ENCODE results near the gene DZIP1L.

DZIP1L gene

DNA sequence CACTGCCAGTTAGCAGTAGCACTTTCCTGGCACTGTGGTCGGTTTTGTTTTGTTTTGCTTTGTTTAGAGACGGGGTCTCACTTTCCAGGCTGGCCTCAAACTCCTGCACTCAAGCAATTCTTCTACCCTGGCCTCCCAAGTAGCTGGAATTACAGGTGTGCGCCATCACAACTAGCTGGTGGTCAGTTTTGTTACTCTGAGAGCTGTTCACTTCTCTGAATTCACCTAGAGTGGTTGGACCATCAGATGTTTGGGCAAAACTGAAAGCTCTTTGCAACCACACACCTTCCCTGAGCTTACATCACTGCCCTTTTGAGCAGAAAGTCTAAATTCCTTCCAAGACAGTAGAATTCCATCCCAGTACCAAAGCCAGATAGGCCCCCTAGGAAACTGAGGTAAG lies 82.8 kb downstream of the DZIP1L start:
- DNase-seq, result no peak

DNA sequence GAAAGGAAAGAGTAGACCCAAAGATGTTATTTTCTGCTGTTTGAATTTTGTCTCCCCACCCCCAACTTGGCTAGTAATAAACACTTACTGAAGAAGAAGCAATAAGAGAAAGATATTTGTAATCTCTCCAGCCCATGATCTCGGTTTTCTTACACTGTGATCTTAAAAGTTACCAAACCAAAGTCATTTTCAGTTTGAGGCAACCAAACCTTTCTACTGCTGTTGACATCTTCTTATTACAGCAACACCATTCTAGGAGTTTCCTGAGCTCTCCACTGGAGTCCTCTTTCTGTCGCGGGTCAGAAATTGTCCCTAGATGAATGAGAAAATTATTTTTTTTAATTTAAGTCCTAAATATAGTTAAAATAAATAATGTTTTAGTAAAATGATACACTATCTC lies 83.9 kb downstream of the DZIP1L start:
- DNase-seq, result no peak

DNA sequence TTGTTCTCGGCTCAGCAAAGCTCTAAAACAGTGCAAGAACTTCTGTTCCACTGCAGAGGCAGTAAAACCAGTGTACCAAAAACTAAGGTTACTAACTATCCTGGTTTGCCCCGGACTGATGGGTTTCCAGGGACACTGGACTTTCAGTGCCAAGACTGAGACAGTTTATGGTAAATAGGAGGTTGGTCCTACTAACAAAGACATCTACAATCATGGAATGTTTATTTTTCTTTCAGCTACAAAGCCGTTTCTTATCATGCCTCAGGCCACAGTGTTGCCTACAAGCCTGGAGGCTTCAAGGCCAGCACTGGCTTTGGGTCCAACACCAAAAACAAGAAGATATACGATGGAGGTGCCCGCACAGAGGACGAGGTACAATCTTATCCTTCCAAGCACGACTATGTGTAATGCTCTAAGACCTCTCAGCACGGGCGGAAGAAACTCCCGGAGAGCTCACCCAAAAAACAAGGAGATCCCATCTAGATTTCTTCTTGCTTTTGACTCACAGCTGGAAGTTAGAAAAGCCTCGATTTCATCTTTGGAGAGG lies 84.6 kb downstream of the DZIP1L start:
- DNase-seq, result no peak

DNA sequence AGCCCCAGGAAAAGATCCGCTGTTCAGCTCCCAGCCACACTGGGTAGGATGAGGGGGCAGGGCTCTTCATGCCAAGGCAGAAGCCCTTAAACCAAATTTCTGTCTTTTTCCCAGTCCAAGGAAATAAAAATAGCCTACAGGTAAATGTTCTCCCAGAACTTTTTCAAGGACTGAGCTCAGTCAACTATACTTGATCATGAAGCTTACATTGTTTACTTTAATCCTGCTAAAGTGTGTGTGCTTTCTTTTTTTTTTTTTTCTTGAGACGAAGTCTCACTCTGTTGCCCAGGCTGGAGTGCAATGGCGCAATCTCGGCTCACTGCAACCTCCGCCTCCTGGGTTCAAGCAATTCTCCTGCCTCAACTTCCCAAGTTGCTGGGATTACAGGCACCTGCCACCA lies 87.6 kb downstream of the DZIP1L start:
- DNase-seq, result no peak

DNA sequence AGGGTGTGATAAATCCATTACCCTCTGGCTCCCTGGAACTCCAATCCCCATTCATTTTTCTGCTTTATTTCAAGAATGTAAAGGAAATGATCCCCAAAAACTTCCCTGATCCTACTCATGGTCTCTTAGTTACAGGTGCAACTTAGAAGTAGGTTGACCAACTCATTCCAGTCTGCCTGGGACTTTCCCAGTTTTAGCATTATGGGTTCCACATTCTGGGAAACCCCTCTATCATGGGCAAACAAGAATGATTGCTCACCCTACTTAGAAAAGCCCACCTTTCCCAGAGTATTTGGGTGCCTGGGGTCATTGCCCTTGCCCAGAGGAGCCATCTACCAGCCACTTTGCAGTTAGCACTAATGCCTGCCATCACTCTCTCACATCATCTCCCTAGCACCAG lies 89.9 kb downstream of the DZIP1L start:
- no peak for DNase-seq

DNA sequence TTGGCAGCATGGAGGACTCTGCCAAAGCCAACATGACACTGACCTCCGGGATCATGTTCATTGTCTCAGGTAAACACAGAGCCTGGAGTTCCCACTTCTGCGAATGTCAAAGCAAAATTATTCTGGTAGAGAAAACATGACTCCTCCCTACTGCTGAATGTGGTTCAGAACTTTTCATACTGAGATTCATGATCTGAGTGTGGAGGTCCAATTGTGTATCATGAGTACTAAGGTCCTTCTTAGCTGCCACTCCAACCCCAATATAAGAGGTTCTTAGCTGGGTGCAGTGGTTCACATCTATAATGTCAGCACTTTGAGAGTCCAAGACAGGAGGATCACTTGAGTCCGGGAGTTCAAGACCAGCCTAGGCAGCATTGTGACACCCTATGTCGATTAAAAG lies 91.7 kb downstream of the DZIP1L start:
- DNase-seq, result no peak

DNA sequence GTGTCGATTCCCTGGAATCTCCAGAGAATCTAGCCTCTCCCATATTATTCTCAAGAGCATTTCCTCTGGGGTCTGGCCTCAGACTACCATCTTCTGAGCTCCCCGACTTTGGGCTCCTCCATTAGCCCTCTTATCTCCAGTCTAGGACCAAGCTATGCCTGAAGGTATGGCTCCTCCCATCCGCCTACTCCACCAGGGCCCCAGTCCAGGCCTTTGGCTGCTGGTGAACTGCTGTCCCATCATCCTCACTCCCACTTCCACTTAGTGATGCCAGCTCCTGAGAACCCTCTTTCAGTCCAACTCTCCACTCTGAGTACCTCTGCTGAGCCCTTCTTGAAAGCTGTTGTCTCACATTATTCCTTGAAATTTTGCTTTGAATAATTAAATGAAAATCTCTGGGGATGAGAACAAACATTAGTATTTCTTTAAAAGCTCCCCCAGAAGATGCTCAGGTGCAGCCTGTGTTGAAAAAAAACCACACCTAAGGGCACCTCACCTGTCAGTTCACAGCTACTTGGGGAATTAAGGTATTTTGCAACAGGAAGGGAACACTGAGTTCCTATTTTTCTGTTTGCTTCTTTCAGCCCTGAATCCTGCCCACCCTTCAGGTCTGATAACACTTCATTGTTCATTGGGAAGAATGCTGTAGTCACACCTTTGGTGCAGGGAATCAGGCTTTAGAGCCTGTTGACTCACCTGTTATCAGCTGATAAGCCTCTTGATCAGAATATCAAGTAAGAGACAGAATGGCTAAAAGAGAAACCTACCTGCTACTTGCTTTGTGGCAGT lies 95.9 kb downstream of the DZIP1L start:
- DNase-seq, result no peak

DNA sequence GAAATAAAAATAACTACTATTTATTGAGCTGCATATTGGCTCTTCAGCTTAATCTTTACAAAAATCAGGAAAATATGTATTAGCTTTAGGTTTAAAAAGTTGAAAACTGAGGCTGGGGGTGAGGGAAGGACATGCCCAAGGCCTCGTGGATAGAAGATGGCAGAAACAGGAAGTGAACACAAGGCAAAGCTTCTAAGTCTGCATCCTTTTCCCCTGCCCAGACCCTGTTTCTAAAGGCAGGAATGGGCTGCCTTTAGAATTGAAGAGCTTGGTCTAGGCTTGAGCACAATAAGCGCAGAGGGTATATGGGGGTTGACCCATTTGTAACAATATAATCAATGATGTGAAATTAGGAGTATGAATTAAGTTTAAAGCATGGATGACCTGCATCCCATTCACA lies 99.3 kb downstream of the DZIP1L start:
- DNase-seq, result no peak

DNA sequence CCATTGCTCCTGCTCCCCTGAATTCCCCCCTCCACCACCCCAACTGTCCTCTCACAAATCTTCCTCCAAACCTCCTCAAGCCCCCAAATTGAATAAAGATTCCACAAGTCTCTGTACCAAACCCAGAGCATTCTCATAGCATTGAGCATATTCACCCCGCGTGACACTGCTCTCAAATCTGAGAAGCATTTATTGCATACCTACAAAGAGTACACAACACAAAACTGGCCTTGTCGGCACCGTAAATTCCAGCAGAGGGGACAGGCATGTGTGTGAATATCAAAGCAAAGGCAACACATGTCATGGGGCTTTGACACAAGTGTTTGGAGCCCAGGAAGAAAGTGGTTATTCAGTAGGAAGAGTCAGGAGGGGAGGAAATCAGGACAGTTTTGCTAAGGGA lies 102.9 kb downstream of the DZIP1L start:
- DNase-seq, result no peak

All from stimulated activated CD8-positive, alpha-beta memory T cell treated with anti-CD3 and anti-CD28 coated beads, Interleukin-4, amount 100 ng/mL, for 48 hours (primary cell).